SU-DHL-6 (cell line): ENCODE measurements around the gene TTYH1.

Experiments used
- H2AFZ ChIP-seq: fragments of 200-600 bp; sonication (generic); 2 replicates; pipeline ENCODE4 v1.6.1; 2014; ENCODE audit warnings: low read depth, mild to moderate bottlenecking, moderate library complexity, mixed read lengths, antibody characterized with exemption, low read length; ENCODE audit not compliant: severe bottlenecking
- H3F3A ChIP-seq: fragments of 200-600 bp; shearing (Covaris generic); 2 replicates; pipeline ENCODE4 v1.6.0; 2016; ENCODE audit warnings: antibody characterized with exemption, mild to moderate bottlenecking; ENCODE audit not compliant: insufficient read depth
- H3K27ac ChIP-seq: fragments of 200-600 bp; sonication (generic); 2 replicates; pipeline ENCODE4 v1.5.1; 2016; ENCODE audit warnings: low read depth, mild to moderate bottlenecking, low read length, moderate library complexity, mixed read lengths
- H3K27me3 ChIP-seq: fragments of 200-600 bp; sonication (generic), shearing (Covaris generic); 2 replicates; pipeline ENCODE4 v1.6.0; 2014; ENCODE audit warnings: mild to moderate bottlenecking, low read length
- H3K36me3 ChIP-seq: fragments of 200-600 bp; sonication (generic); 2 replicates; pipeline ENCODE4 v1.6.1; 2014; ENCODE audit warnings: mild to moderate bottlenecking, low read length, mixed read lengths
- H3K4me2 ChIP-seq: fragments of 300-600, 200-600 bp; shearing (Covaris generic), sonication (generic); 2 replicates; pipeline ENCODE4 v1.6.0; 2014; ENCODE audit warnings: low read length, low read depth, mild to moderate bottlenecking; ENCODE audit not compliant: poor library complexity, severe bottlenecking
- H3K4me3 ChIP-seq: fragments of 200-600 bp; sonication (generic); 2 replicates; pipeline ENCODE4 v1.5.1; 2014; ENCODE audit warnings: antibody characterized with exemption, low read length, mild to moderate bottlenecking, mixed read lengths; ENCODE audit not compliant: insufficient read depth, poor library complexity, severe bottlenecking
- H3K79me2 ChIP-seq: fragments of 200-600 bp; sonication (generic); 2 replicates; pipeline ENCODE4 v1.6.1; 2014; ENCODE audit warnings: mild to moderate bottlenecking, low read length, moderate library complexity; ENCODE audit not compliant: insufficient read depth
- H3K9ac ChIP-seq: fragments of 200-600 bp; sonication (generic); 2 replicates; pipeline ENCODE4 v1.7.0; 2014; ENCODE audit warnings: mild to moderate bottlenecking, low read length
- H3K9me2 ChIP-seq: fragments of 200-600 bp; sonication (generic); replicated peaks from 2 replicates; pipeline ENCODE4 v1.6.1; 2014; ENCODE audit warnings: low read length; ENCODE audit not compliant: insufficient read depth
- H3K9me3 ChIP-seq: fragments of 200-600 bp; sonication (generic); 2 replicates; pipeline ENCODE4 v1.6.1; 2014; ENCODE audit warnings: low read length, mixed read lengths; ENCODE audit not compliant: insufficient read depth
- H4K20me1 ChIP-seq: fragments of 200-600 bp; sonication (generic); 2 replicates; pipeline ENCODE4 v1.6.1; 2014; ENCODE audit warnings: low read depth, mild to moderate bottlenecking, antibody characterized with exemption, low read length, moderate library complexity, mixed read lengths
- EZH2phosphoT487 ChIP-seq: fragments of 200-600 bp; sonication (generic), shearing (Covaris generic); conservative IDR thresholded peaks from 2 replicates; pipeline ENCODE4 v1.6.1; 2018; ENCODE audit warnings: mild to moderate bottlenecking, antibody characterized with exemption, low read length, moderate library complexity, mixed read lengths
- TF ChIP-seq, protein P1 (sequence below): fragments of 200-600 bp; sonication (generic); IDR thresholded peaks from one replicate; pipeline ENCODE4 v1.5.1; 2017; ENCODE audit warnings: antibody characterized with exemption, mild to moderate bottlenecking, low read length, moderate library complexity; ENCODE audit not compliant: insufficient read depth, poor library complexity, severe bottlenecking

TTYH1 gene

GRCh38 chr19:54390942-54391577 lies 24.2 kb upstream of the TTYH1 start:
- Histone ChIP-seq H3F3A (no peaks in the 10 kb centered on the region), H3K4me3 (no peak overlapping the region), H3K27ac (no peak overlapping the region), H3K79me2 (no peaks in the 10 kb centered on the region), H3K36me3 (no peaks in the 10 kb centered on the region), H3K9ac (no peak overlapping the region), H3K4me2 (no peak overlapping the region), H4K20me1 (no peaks in the 10 kb centered on the region), H3K9me2 (no peaks in the 10 kb centered on the region), H3K9me3 (no peaks in the 10 kb centered on the region), H2AFZ (no peak overlapping the region), H3K27me3 (no peaks in the 10 kb centered on the region)
- TF ChIP-seq, protein P1, sequence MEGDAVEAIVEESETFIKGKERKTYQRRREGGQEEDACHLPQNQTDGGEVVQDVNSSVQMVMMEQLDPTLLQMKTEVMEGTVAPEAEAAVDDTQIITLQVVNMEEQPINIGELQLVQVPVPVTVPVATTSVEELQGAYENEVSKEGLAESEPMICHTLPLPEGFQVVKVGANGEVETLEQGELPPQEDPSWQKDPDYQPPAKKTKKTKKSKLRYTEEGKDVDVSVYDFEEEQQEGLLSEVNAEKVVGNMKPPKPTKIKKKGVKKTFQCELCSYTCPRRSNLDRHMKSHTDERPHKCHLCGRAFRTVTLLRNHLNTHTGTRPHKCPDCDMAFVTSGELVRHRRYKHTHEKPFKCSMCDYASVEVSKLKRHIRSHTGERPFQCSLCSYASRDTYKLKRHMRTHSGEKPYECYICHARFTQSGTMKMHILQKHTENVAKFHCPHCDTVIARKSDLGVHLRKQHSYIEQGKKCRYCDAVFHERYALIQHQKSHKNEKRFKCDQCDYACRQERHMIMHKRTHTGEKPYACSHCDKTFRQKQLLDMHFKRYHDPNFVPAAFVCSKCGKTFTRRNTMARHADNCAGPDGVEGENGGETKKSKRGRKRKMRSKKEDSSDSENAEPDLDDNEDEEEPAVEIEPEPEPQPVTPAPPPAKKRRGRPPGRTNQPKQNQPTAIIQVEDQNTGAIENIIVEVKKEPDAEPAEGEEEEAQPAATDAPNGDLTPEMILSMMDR, result peak; percentile 82
- TF ChIP-seq EZH2phosphoT487, result no peak

DNA sequence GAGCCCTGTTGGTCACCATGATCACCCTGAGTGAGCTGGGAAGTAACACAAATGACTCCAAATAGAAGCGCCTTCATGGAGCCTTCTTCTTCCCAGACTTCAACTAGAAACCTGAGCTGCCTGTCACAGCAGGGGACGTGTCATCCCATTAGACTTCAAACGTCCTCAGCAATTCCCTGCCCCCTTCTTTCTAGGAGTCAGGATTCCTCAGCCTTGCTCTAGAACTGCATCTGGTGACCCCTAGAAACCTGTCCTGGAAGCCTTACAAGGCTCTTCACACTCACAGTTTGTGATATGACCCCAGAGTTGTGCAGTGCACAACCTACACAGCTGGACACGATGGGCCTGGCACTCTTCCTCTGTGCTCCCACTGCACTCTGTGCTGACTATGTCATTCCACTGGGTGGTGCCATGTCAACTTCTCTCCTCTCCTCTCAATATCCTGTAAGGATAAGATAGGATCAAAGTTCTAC lies 23.6 kb upstream of the TTYH1 start:
- H3K9me2 ChIP-seq, result no peaks in the 10 kb centered on the region
- no peak overlapping the region for H3K4me3 ChIP-seq
- H4K20me1 ChIP-seq, result no peaks in the 10 kb centered on the region
- H3K27me3 ChIP-seq, result no peaks in the 10 kb centered on the region
- no peaks in the 10 kb centered on the region for H3K79me2 ChIP-seq
- no peak overlapping the region for H3K9ac ChIP-seq
- no peak for TF ChIP-seq EZH2phosphoT487
- TF ChIP-seq, protein P1, result no peak
- no peak overlapping the region for H3K27ac ChIP-seq
- no peak overlapping the region for H3K4me2 ChIP-seq
- no peaks in the 10 kb centered on the region for H3F3A ChIP-seq
- H3K9me3 ChIP-seq, result no peaks in the 10 kb centered on the region
- H2AFZ ChIP-seq, result no peak overlapping the region
- H3K36me3 ChIP-seq, result no peaks in the 10 kb centered on the region

DNA sequence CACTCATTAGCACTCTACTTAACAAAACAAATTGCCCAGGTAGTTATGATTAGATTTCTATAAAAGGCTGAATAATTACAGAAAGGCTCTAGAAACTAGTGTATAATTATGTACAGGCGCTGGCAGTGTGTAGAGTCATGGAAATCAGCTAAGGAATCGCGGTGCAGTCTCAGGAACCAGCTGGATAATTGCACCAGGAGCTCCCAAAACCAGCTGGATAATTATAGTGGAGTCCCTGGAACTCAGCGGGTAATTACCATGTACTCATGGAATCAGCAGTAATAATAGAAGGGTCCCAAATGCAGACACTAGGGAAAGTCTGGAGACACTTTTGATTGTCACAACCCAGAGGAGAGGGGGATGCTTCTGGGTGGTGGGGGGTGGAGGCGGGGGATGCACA lies 23.2 kb upstream of the TTYH1 start:
- H3K9me3 ChIP-seq, result no peaks in the 10 kb centered on the region
- no peaks in the 10 kb centered on the region for H3K79me2 ChIP-seq
- no peaks in the 10 kb centered on the region for H3K36me3 ChIP-seq
- no peaks in the 10 kb centered on the region for H3K9me2 ChIP-seq
- TF ChIP-seq EZH2phosphoT487, result no peak
- TF ChIP-seq, protein P1, result no peak
- no peak overlapping the region for H3K4me2 ChIP-seq
- H4K20me1 ChIP-seq, result no peaks in the 10 kb centered on the region
- no peak overlapping the region for H3K4me3 ChIP-seq
- H3K9ac ChIP-seq, result no peak overlapping the region
- no peak overlapping the region for H2AFZ ChIP-seq
- no peaks in the 10 kb centered on the region for H3K27me3 ChIP-seq
- no peak overlapping the region for H3K27ac ChIP-seq
- no peaks in the 10 kb centered on the region for H3F3A ChIP-seq
